Measurements from ENCODE around the gene TBCCD1. TPM values are rescaled to one million over a fixed set of nuclear protein-coding genes. Genes with fewer than 3 reads are reported as not detected.
"Not testable (repeated sequence)": the region's sequence is repeated elsewhere in the genome, so short reads cannot be mapped to it uniquely, and the experiment has no call there.

Gene TBCCD1
- total and polyA plus RNA-seq, 12 donors = 3.3 to 21.0 (median 9.4) TPM

DNA sequence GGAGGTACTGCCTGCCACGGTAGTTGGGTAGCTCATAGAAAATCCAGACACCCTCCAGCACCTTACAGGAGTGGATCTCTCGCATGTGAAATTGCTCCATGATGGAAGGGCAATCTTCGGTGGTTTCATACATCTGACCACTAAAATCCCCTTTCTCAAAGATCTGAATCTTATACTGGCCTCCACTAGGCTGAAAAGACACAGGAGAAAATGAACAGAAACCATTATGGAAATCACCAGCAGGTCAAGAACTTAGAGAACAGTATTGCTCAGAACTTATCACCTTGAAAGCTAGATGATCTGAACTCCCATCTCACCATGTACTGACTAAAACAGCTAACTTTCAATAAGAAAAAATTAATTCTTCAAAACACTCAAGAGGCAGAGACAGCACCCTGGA, 28.4 kb downstream of the TBCCD1 start:
- 88 to 95% (median 94%) methylated on average over 3 of the region's 3 CpGs for WGBS, 4 donors
- no peaks in the 10 kb centered on the region for H3K27me3 ChIP-seq
- H3K27ac ChIP-seq = no peak overlapping the region
- no peak overlapping the region for H3K4me3 ChIP-seq
- no peaks in the 10 kb centered on the region for H3K36me3 ChIP-seq (replicated peaks in 1 of 2)
- DNase-seq = no peak
- peaks cover 9 to 34% of the 10 kb centered on the region in 2 donors for H3K4me1 ChIP-seq (replicated peaks in 1 of 2)
- H3K9me3 ChIP-seq (replicated peaks in 1 of 3) = no peaks in the 10 kb centered on the region
- TF ChIP-seq, protein P1, sequence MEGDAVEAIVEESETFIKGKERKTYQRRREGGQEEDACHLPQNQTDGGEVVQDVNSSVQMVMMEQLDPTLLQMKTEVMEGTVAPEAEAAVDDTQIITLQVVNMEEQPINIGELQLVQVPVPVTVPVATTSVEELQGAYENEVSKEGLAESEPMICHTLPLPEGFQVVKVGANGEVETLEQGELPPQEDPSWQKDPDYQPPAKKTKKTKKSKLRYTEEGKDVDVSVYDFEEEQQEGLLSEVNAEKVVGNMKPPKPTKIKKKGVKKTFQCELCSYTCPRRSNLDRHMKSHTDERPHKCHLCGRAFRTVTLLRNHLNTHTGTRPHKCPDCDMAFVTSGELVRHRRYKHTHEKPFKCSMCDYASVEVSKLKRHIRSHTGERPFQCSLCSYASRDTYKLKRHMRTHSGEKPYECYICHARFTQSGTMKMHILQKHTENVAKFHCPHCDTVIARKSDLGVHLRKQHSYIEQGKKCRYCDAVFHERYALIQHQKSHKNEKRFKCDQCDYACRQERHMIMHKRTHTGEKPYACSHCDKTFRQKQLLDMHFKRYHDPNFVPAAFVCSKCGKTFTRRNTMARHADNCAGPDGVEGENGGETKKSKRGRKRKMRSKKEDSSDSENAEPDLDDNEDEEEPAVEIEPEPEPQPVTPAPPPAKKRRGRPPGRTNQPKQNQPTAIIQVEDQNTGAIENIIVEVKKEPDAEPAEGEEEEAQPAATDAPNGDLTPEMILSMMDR (IDR thresholded peaks at IDR 0.05) = no peak
- TF ChIP-seq POLR2A (IDR thresholded peaks at IDR 0.05) = no peak
- intact Hi-C loops (cut with DNase I) = loop anchor here (5.0 to 10.0 kb wide), 2 partner anchors 284 to 556 kb away; no protein-coding TSS in a partner anchor

DNA sequence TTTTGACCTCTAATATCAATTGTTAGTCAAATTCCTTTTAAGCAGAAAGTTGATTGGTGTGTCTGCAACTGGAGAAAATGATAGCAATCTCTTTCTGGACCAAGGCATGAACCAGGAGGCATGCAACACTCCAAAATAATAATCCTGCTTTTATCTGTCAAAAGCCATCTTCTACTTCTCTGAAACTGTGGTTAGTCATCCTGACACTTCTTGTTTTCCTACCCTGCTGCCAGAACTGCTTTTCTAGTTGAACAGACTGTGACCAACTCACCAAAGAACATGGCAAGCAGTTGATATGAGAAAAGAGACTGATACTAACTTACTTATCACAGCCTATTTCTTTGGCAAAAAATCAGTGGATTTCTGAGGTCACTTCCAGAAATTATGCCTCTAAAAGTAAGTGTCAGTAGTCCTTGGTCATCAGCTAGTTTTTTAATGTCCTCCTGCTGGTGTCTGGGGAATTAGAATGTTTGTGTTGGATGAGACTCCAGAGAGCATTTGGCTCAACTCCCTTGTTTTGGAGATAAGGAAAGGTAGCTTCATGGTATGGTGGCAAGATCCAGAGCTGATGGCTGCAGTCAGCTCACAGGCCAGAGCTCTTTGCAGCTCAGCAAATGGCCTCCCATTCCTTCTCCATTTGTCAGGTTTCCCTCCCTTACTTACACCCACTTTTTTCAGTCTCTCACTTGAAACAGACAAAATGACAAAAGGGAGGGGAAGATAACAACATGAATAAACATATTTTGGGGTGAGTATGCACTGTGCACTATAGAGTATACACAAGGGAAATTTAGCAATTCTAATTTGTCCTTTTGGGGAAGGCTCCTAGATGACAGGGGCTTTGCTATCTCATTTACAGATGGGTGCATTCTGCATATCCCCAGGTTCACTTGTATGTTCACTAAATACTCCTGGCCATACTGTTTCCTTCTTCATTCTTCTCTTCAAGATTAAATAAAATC, 30.0 kb downstream of the TBCCD1 start:
- intact Hi-C loops (cut with DNase I) = loop anchor here (5.0 to 10.0 kb wide), 2 partner anchors 282 to 555 kb away; no protein-coding TSS in a partner anchor
- peaks cover 9 to 34% of the 10 kb centered on the region in 2 donors for H3K4me1 ChIP-seq (replicated peaks in 1 of 2)
- no peak for TF ChIP-seq POLR2A (IDR thresholded peaks at IDR 0.05)
- TF ChIP-seq, protein P1 (IDR thresholded peaks at IDR 0.05) = peak in 1 of 6 experiments; percentile 7
- no peaks in the 10 kb centered on the region for H3K9me3 ChIP-seq (replicated peaks in 1 of 3)
- peak in 2 of 7 donors; percentile 21 to 32 for DNase-seq
- peak overlapping the region in 2 of 5 donors; percentile 48 to 53 for H3K27ac ChIP-seq
- H3K36me3 ChIP-seq (replicated peaks in 1 of 2) = no peaks in the 10 kb centered on the region
- H3K27me3 ChIP-seq = no peaks in the 10 kb centered on the region
- H3K4me3 ChIP-seq = no peak overlapping the region

DNA sequence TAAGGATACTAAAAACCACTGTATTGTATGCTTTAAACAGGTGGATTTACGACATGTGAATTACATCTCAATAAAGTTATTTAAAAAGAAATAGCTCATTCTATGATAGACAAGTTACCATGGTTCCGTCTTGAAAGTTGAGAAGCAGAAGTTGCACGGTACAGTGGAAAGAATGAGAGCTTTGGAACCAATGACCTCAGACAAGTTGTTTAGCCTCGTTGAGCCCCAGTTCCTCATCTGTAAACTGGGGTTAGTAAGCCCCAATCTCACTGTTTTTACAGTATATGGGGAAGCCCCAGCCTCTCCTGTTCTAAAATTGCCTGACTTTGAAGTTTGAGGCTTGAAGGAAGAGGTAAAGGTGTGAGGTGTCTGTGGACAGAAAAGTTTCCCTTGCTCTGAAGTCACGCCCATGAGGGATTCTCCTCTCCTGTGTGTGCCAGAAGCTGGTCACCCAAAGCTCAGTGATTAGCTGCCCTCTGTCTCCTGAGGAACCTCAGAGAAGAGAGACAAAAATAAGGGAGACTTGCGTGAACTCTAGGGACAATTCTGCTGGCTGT, 32.9 kb downstream of the TBCCD1 start:
- 75 to 80% (median 77%) methylated on average over 6 of the region's 6 CpGs for WGBS, 4 donors
- H3K4me1 ChIP-seq (replicated peaks in 1 of 2) = peaks cover 0 to 14% of the 10 kb centered on the region in 2 donors
- H3K4me3 ChIP-seq = no peak overlapping the region
- no peaks in the 10 kb centered on the region for H3K9me3 ChIP-seq (replicated peaks in 1 of 3)
- H3K27ac ChIP-seq = no peak overlapping the region
- H3K36me3 ChIP-seq (replicated peaks in 1 of 2) = no peaks in the 10 kb centered on the region
- DNase-seq = no peak
- intact Hi-C loops (cut with DNase I) = loop anchor here in 1 of 2 donors (10.0 kb wide), 1 partner anchor 279 kb away; no protein-coding TSS in a partner anchor
- H3K27me3 ChIP-seq = no peaks in the 10 kb centered on the region
- no peak for TF ChIP-seq POLR2A (IDR thresholded peaks at IDR 0.05)
- TF ChIP-seq, protein P1 (IDR thresholded peaks at IDR 0.05) = no peak

DNA sequence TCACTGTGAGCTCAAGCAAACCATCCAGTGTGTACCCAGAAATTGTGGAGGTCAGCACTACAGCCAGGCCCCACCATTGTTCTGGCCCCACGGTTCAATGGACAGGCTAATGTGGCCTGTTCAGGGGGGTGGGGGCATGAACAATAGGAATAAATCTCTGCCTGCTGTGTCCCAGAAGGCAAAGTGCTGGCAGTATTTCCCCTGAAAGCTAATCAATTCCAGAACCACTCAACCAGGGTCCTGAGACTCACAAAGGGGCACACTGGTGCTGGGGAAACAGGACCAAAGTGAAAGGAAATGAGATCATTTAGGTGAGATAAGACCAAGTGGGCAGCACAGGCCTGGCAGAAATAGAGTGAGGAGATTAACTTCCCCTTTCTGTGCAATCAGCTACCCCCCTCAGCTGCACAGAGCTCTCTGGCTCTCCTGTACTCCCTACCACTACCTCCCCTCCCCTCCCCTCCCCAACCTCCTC, 34.5 kb downstream of the TBCCD1 start:
- H3K36me3 ChIP-seq (replicated peaks in 1 of 2) = no peaks in the 10 kb centered on the region
- TF ChIP-seq, protein P1 (IDR thresholded peaks at IDR 0.05) = no peak
- no peak for TF ChIP-seq POLR2A (IDR thresholded peaks at IDR 0.05)
- H3K9me3 ChIP-seq (replicated peaks in 1 of 3) = no peaks in the 10 kb centered on the region
- no peaks in the 10 kb centered on the region for H3K27me3 ChIP-seq
- WGBS, 4 donors = 27 to 60% (median 51%) methylated on average over 1 of the region's 1 CpG
- no peak for DNase-seq
- H3K4me1 ChIP-seq (replicated peaks in 1 of 2) = peaks cover 0 to 14% of the 10 kb centered on the region in 2 donors
- H3K4me3 ChIP-seq = no peak overlapping the region
- no peak overlapping the region for H3K27ac ChIP-seq
- intact Hi-C loops (cut with DNase I) = loop anchor here in 1 of 2 donors (10.0 kb wide), 1 partner anchor 278 kb away; no protein-coding TSS in a partner anchor

DNA sequence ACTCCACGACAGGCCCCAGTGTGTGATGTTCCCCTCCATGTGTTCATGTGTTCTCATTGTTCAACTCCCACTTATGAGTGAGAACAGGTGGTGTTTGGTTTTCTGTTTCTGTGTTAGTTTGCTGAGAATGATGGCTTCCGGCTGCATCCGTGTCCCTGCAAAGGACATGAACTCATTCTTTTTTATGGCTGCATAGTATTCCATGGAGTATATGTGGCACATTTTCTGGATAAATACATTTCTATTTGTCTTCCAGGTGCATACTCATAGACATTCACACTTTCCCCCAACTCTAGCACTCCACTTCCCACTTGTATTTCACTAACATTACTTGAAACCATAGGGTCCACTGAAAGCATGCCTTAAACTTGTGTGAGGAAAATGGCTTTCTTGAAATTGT, 35.4 kb downstream of the TBCCD1 start:
- intact Hi-C loops (cut with DNase I) = loop anchor here in 1 of 2 donors (10.0 kb wide), 1 partner anchor 277 kb away; no protein-coding TSS in a partner anchor
- not testable (repeated sequence) for H3K4me3 ChIP-seq; H3K27me3 ChIP-seq; H3K9me3 ChIP-seq (replicated peaks in 1 of 3); H3K36me3 ChIP-seq (replicated peaks in 1 of 2); H3K4me1 ChIP-seq (replicated peaks in 1 of 2); DNase-seq; H3K27ac ChIP-seq
- 93 to 98% (median 96%) methylated on average over 3 of the region's 3 CpGs for WGBS, 4 donors
